ENCODE results near the gene CYP46A1. TPM values are rescaled to one million over a fixed set of nuclear protein-coding genes. Genes with fewer than 3 reads are reported as not detected.

CYP46A1 gene
- total RNA-seq, 1 experiment from 2014 or later: not detected

DNA sequence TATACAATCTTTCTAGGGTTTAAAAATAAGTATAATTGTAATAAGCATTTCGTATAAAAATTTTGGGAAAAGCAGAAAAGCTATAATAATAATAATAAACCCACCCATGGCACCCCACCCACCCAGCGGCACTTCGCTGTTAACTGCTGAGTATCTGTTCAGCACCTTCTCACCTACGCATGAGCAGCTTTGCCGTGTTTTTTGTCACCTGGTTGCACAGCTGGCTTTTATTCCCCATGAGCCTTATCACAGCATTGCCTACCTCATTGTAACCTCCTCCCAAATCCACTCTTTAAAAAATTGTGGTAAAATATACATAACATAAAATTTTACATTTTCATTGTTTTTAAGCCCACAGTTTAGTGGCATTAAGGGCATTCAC, 34.7 kb downstream of the CYP46A1 start:
- in situ Hi-C loops (cut with HindIII; ENCODE audit: low pct_unique_long_range_greater_than_20kb, low sequenced_read_pairs): no loop called here
- no peak for DNase-seq (ENCODE audit: low read depth, low spot score)

DNA sequence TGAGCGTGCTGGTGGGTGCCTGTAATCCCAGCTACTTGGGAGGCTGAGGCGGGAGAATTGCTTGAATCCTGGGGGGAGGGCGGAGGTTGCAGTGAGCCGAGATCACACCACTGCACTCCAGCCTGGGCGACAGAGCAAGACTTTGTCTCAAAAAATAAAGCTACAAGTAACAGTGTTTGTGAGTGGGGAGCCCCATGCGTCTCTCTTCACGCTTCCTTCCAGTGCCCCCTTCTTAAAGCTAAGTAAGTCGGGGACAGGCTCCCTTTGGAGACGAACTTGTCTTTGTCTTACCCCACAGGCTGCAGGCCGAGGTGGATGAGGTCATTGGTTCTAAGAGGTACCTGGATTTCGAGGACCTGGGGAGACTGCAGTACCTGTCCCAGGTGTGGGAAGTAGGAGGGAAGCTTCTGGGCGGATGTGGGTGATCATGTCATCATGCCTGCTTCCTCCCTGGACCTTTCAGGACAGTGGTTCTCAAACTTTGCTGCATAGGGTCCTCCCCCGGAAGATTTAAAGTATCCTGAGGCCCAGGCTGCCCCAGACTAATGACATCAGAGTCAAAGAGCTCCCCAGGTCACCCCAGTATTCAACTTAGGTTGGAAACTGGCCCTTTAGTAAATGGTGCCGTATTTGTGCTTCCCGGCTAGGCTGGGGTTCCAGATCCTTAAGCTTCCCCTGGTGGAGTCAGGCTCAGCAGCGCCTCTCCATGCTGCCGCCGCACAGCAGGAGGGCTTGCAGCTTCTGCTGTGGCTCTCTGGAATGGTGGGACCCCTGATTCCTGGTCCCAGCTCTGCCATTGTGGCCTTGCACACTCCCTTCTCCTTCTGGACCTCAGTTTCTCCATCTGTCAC, 37.1 kb downstream of the CYP46A1 start:
- no peak for DNase-seq (ENCODE audit: low read depth, low spot score)
- in situ Hi-C loops (cut with HindIII; ENCODE audit: low pct_unique_long_range_greater_than_20kb, low sequenced_read_pairs): loop anchor here (10.0 kb wide), 1 partner anchor 154 kb away; no protein-coding TSS in a partner anchor

DNA sequence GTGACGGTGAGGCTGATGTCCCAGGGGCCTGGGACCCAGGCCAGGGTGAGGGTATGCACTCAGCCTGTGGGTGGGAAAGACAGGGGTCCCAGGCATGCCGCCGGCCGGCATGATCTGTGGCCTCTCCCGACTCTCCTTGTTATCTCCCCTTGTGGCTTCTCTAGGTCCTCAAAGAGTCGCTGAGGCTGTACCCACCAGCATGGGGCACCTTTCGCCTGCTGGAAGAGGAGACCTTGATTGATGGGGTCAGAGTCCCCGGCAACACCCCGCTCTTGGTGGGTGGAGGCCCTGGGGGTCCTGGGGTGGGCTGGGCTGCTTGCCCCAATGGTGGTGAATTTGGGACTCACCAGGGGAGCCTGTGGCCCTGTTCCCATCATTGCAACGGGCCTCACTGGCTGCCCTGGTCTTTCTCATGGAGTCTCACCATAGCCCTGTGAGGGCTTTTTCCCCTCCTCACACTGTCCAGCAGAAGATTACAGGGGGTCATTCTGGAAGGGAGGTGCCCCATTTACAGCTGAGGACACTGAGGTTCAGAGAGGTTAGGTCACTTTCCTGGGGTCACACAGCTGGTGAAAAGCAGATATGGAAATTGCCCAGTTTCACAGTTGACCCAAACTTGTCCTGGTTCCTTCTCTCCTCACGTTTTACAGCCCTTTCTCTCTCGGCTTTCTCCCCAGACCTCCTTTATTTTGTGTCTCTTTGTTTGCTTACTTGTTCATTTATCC, 37.9 kb downstream of the CYP46A1 start:
- no peak for DNase-seq (ENCODE audit: low read depth, low spot score)
- in situ Hi-C loops (cut with HindIII; ENCODE audit: low pct_unique_long_range_greater_than_20kb, low sequenced_read_pairs): loop anchor here (10.0 kb wide), 1 partner anchor 153 kb away; no protein-coding TSS in a partner anchor

DNA sequence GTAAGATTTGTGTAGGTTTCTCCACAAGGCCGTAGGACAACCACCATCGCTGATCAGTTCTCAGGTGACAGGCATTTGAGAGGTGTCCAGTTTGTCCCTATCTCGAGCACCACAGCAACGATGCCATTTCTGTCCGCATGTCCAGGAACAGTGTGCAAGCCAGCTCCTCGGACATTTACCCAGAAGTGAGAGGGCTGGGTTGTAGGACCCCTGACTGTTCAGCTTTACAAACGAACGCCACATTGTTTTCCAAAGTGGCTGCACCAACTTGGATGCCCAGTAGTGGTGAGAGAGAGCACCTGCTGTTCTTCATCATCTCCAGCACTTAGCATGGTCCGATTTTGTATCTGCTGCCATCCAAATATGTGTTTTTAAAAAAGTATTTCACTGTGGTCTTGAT, 38.6 kb downstream of the CYP46A1 start:
- in situ Hi-C loops (cut with HindIII; ENCODE audit: low pct_unique_long_range_greater_than_20kb, low sequenced_read_pairs): loop anchor here (10.0 kb wide), 1 partner anchor 152 kb away; no protein-coding TSS in a partner anchor
- DNase-seq (ENCODE audit: low read depth, low spot score): no peak

DNA sequence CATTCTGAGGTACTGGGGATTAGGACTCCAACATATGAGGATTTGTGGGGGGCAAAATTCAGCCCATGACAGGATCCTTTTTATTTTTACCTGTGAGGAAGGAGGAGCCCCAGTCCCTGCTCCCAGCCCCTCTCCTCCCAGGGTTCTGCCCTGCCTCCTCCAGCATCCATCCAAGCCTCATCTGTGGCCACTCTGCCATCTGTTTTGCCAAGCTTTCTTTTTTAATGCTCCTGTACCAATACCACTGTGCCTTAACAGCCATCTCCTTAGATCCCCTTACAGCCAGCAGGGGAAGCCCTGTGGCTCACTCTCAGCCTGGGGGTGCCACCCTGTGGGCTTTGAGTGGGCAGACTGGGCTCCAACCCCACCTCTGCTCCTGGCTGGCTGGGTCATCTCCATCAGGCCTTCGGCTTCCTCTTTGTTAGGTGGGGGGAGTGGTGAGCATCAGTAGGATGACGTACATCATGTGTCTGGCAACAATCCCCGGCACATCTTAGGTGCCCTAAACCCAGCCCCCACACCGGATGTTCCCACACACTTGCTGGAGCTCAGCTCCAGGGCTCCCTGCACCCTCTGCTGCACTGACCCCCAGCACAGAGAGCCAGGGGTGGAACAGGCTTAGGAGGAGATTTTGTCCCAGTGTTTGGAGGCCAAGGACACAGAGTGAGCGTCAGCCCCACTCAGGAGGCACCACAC, 40.2 kb downstream of the CYP46A1 start:
- no peak for DNase-seq (ENCODE audit: low read depth, low spot score)
- in situ Hi-C loops (cut with HindIII; ENCODE audit: low pct_unique_long_range_greater_than_20kb, low sequenced_read_pairs): loop anchor here (10.0 kb wide), 1 partner anchor 150 kb away; no protein-coding TSS in a partner anchor

DNA sequence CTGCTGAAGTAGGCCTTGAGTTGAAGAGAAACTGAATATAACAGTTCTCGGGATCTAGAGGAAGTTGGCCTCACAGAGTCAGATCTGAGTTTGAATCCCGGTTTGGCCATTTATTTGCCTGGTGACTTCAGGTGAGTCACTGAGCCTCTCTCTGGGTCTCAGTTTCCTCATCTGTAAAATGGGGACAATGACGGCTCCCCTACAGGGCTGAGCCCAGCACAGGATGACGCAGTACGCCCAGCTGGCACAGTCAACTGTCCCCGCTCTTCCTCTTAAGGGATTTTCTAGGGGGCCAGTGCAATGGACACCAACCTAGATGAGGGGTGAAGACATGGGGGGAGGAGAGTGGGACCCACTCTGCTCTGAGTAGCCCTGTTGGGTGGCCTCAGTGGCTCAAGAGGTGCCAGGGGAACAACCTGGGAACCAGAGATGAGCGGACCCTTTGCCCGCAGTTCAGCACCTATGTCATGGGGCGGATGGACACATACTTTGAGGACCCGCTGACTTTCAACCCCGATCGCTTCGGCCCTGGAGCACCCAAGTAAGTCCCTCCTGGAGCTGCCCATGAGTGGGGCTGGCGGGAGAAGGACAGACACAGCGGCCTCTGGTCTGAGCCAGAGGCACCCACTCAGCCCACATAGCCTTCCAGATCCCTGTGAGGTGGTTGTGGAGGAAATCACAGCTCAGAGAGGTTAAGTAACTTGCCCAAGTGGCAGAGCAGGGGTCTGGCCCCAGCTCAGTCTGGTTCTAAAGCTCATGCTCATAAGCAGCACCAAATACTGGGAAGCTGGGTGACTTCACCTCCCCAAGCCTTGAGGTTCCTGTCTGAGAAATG, 41.1 kb downstream of the CYP46A1 start:
- no peak for DNase-seq (ENCODE audit: low read depth, low spot score)
- in situ Hi-C loops (cut with HindIII; ENCODE audit: low pct_unique_long_range_greater_than_20kb, low sequenced_read_pairs): loop anchor here (10.0 kb wide), 1 partner anchor 150 kb away; no protein-coding TSS in a partner anchor

DNA sequence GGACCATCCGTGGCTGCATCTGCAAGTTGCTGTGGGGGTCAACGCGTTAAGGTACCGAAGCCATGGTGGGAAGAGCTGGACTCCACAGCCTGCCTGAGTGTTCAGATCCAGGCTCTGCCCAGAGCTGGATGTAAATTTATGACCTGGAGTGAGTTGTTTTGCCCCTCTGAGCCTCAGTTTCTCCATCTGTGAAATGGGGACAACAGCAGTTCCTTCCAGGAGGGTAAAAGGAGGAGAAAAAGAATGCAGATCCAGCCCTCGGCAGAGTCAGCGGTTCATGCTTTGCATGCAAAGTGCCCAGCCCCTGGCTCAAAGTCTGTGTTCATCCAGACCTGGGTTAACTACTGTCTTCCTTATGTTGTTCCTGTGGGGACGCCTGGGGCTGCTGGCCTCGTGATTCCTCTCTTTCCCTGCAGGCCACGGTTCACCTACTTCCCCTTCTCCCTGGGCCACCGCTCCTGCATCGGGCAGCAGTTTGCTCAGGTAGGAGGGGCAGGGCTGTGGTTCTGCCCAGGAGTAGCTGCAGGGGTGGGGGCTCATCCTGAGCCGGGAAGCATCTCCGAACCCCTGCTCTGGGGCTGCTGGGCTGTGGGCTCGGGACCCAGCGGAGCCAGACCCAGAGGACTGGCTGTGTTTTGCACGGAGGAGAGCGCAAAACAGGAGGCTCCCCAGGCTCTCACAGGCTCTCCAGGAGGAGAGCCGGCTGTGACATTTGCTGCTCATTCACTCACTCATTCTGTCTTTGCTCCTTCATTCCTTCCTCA, 41.9 kb downstream of the CYP46A1 start:
- DNase-seq (ENCODE audit: low read depth, low spot score): no peak
- in situ Hi-C loops (cut with HindIII; ENCODE audit: low pct_unique_long_range_greater_than_20kb, low sequenced_read_pairs): loop anchor here (10.0 kb wide), 1 partner anchor 149 kb away; no protein-coding TSS in a partner anchor

DNA sequence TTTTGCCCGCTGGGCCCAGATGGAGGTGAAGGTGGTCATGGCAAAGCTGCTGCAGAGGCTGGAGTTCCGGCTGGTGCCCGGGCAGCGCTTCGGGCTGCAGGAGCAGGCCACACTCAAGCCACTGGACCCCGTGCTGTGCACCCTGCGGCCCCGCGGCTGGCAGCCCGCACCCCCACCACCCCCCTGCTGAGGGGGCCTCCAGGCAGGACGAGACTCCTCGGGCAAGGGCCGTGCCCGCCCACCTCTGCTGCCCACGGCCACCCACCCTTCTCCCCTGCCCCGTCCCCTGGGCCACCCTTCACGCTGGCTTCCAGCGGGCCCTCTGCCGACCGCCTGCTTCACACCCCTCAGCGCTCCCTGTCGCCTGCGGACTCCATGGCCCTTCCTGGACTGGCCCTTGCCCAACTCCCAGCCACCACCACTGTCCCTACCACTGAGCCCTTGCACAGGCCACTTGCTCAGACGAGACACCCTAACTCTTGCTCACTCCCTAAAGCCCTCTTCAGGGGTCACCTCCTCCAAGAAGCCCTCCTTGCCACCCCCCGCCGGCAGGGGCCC, 42.5 kb downstream of the CYP46A1 start:
- DNase-seq (ENCODE audit: low read depth, low spot score): no peak
- in situ Hi-C loops (cut with HindIII; ENCODE audit: low pct_unique_long_range_greater_than_20kb, low sequenced_read_pairs): loop anchor here (10.0 kb wide), 1 partner anchor 148 kb away; no protein-coding TSS in a partner anchor

DNA sequence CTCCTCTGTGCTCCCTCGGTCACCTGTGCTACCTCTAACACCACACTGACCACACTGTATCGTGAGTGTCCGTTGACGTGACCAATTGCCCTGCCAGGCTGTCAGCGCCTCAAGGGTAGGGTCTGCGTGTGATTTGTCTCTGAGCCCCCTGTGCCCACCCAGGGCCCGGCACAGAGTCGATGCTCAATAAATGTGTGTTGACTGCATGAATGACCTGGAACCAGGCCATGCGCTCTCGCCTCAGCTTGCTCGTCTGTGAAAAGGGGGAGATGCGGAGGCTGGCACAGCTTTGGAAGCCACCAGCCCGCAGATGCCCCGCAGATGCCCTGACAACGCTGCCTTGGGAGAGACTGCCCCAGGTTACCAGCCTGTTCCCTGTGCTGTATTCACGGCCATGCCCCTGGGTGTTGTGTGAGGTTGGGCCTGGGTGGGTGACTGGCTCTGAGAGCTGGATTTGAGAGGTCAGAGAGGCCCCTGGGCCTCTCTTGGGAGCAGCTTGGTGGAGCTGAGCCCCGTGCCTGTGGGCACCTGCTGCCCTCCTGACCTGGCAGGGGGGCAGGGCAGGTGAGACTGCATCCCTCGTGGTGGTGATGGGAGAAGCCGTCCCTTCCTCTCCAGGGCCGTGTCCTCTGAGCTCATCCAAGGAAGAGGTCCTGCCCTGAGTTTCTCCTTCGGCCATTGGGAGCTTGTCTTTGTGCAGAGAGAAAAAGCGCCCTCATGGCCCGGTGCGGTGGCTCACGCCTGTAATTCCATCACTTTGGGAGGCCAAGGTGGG, 43.2 kb downstream of the CYP46A1 start:
- in situ Hi-C loops (cut with HindIII; ENCODE audit: low pct_unique_long_range_greater_than_20kb, low sequenced_read_pairs): loop anchor here (10.0 kb wide), 1 partner anchor 148 kb away; no protein-coding TSS in a partner anchor
- DNase-seq (ENCODE audit: low read depth, low spot score): no peak

DNA sequence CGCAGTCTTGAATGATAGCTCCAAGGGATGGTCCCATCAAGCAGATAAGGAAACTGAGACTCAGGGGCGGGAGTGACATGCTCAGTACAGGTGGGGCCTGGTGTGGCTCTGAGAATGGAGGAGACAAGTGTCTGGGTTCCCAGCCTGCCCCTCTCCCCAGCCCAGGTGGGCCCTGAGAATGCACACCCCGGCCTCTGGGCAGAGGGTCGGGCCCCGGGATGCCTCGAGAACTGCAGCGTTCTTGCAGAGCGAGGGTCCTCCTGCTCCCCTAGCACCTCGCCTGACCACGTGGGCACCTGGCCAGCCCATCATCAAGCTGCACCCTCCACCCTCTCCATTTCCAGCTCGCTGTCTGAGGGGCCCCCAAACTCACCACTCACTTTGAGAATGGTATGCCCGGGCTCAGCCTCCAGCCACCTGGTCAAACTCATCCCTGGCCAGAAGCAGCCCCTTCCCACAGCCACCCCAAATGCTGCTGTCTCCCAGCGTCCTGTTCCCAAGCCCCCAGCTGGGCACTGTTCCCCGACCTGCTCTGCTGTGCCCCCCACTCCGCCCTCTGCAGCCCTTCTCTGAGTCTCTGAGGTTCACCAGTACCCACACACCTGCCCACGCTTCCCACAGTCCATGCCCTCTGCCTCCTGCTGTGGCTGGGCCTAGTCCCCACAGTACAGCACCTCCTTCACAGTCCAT, 44.3 kb downstream of the CYP46A1 start:
- no peak for DNase-seq (ENCODE audit: low read depth, low spot score)
- in situ Hi-C loops (cut with HindIII; ENCODE audit: low pct_unique_long_range_greater_than_20kb, low sequenced_read_pairs): loop anchor here (10.0 kb wide), 1 partner anchor 146 kb away; no protein-coding TSS in a partner anchor

DNA sequence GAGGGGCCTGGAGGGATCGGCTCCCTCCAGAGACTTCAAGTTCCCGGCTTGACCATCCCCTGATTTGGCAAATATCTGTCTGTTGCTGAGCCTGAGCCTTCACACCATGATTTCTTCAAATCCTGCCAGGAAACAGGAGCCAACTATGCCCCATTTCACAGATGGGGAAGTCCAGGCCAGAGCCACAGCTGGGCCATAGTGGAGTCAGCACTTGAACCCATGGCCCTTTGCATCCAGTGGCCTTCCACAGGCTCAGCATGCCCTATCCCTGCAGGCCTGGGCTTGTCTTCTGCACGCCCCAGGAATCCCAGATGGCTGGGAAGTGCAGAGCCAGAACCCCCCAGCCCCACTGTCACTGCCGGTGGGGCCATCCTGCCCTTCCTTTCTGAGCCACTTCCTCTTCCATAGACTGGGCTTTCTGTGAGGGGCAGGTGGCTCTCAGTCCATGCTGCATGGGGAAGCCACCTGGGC, 44.9 kb downstream of the CYP46A1 start:
- in situ Hi-C loops (cut with HindIII; ENCODE audit: low pct_unique_long_range_greater_than_20kb, low sequenced_read_pairs): loop anchor here (10.0 kb wide), 1 partner anchor 146 kb away; no protein-coding TSS in a partner anchor
- no peak for DNase-seq (ENCODE audit: low read depth, low spot score)

DNA sequence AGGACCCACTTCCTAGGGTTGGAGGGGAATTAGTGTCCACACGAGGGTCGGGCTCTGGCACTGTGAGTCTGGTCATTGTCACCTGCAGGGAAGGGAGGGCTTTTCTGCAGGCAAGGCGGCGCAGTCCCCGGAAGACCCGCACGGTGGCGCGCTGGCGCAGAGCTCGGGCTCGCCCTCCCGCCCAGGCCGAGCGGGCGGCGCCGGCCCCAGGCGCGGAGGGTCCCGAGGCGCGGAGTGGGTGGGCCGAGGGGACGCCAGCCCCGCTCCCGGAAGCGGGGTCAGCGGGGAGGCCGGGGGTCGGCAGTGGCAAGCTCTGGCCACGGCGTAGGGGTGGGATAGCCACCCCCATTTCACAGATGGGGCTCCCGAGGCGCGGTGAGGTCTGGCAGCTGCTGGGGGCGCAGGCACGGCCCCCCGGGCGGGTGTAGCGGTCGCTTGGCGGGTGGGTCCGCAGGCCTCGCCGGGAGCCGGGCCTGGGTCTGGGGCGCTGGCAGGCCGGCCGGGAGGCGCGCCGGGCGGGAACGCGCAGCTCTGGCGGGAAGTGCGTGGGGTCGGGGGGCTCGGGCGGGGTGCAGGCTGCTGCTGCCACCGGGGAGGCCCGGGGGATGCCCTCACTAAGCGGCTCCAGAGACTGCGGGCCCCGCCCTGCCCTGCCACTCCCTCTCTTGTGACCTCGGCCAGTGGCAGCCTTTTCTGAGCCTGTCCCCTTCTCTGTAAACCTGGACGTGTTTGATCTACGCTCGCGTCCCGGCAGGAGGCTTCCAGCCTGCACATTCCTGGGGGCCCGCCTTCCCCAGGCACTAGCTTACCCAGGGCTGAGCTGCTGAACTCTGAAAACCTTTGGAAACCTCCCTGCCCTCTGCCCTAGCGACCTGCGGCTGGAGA, 46.1 kb downstream of the CYP46A1 start:
- peak; percentile 55 for DNase-seq (ENCODE audit: low read depth, low spot score)
- in situ Hi-C loops (cut with HindIII; ENCODE audit: low pct_unique_long_range_greater_than_20kb, low sequenced_read_pairs): loop anchor here (10.0 kb wide), 1 partner anchor 145 kb away; no protein-coding TSS in a partner anchor

DNA sequence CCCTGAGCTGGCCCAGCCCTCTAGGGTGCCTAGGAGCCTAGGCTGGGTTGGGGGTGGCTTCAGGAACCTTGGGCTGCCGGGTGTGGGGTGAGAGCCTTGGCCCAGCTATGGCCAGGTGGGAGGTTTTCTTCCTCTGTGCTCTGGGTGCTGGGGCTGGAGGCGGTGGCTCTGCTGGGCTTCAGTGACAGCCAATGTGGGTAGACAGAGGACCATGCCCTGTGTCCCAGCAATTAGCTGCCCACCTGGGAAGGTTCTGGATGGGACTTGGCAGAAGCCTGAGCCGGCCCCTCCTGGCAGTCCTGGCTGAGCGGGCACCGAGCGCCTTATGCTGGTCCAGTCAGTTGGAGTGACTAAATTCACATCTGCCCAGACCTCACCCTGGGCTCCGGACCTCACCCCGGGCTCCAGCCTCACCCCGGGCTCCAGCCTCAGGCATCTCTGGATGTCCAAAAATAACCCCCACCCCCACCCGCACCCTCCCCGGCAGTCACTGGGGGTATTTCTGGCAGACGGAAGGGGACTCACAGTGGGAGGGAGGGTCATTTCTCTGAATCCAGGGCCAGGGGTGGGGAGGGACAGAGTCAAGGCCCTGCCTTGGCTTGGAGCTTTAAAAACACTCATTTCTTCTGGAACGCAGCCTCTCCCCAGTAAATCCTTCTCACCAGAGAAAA, 46.9 kb downstream of the CYP46A1 start:
- in situ Hi-C loops (cut with HindIII; ENCODE audit: low pct_unique_long_range_greater_than_20kb, low sequenced_read_pairs): no loop called here
- DNase-seq (ENCODE audit: low read depth, low spot score): no peak

All from SK-MEL-5 (cell line).